ENCODE data around the gene USP9X. TPM values are rescaled to one million over a fixed set of nuclear protein-coding genes. Genes with fewer than 3 reads are reported as not detected.

The USP9X gene
- total and polyA plus RNA-seq, 2 of the 8 experiments (the other 6 are each of a cell fraction or from before 2014, with no cell fraction given), result 79.2 to 300 TPM

DNA sequence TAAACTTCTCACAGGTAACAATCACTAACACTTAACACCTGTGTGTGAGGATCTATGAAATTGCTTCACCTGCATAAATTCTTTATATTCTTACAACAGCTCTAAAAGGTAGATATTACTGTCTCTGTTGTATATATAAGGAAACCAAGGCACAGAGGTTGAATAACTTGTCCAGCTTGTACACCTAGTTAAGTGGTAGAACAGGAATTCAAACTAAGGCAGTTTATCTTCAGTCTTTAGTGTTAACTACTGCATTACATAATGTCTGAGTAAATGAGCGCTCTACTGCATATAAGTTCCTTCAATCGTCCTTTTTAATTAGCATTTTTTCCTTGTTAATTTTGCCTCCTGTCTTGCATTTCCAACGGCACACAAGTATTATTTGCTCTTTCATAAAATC, 15.0 kb downstream of the USP9X start (continued):
- TF ChIP-seq, protein P1, sequence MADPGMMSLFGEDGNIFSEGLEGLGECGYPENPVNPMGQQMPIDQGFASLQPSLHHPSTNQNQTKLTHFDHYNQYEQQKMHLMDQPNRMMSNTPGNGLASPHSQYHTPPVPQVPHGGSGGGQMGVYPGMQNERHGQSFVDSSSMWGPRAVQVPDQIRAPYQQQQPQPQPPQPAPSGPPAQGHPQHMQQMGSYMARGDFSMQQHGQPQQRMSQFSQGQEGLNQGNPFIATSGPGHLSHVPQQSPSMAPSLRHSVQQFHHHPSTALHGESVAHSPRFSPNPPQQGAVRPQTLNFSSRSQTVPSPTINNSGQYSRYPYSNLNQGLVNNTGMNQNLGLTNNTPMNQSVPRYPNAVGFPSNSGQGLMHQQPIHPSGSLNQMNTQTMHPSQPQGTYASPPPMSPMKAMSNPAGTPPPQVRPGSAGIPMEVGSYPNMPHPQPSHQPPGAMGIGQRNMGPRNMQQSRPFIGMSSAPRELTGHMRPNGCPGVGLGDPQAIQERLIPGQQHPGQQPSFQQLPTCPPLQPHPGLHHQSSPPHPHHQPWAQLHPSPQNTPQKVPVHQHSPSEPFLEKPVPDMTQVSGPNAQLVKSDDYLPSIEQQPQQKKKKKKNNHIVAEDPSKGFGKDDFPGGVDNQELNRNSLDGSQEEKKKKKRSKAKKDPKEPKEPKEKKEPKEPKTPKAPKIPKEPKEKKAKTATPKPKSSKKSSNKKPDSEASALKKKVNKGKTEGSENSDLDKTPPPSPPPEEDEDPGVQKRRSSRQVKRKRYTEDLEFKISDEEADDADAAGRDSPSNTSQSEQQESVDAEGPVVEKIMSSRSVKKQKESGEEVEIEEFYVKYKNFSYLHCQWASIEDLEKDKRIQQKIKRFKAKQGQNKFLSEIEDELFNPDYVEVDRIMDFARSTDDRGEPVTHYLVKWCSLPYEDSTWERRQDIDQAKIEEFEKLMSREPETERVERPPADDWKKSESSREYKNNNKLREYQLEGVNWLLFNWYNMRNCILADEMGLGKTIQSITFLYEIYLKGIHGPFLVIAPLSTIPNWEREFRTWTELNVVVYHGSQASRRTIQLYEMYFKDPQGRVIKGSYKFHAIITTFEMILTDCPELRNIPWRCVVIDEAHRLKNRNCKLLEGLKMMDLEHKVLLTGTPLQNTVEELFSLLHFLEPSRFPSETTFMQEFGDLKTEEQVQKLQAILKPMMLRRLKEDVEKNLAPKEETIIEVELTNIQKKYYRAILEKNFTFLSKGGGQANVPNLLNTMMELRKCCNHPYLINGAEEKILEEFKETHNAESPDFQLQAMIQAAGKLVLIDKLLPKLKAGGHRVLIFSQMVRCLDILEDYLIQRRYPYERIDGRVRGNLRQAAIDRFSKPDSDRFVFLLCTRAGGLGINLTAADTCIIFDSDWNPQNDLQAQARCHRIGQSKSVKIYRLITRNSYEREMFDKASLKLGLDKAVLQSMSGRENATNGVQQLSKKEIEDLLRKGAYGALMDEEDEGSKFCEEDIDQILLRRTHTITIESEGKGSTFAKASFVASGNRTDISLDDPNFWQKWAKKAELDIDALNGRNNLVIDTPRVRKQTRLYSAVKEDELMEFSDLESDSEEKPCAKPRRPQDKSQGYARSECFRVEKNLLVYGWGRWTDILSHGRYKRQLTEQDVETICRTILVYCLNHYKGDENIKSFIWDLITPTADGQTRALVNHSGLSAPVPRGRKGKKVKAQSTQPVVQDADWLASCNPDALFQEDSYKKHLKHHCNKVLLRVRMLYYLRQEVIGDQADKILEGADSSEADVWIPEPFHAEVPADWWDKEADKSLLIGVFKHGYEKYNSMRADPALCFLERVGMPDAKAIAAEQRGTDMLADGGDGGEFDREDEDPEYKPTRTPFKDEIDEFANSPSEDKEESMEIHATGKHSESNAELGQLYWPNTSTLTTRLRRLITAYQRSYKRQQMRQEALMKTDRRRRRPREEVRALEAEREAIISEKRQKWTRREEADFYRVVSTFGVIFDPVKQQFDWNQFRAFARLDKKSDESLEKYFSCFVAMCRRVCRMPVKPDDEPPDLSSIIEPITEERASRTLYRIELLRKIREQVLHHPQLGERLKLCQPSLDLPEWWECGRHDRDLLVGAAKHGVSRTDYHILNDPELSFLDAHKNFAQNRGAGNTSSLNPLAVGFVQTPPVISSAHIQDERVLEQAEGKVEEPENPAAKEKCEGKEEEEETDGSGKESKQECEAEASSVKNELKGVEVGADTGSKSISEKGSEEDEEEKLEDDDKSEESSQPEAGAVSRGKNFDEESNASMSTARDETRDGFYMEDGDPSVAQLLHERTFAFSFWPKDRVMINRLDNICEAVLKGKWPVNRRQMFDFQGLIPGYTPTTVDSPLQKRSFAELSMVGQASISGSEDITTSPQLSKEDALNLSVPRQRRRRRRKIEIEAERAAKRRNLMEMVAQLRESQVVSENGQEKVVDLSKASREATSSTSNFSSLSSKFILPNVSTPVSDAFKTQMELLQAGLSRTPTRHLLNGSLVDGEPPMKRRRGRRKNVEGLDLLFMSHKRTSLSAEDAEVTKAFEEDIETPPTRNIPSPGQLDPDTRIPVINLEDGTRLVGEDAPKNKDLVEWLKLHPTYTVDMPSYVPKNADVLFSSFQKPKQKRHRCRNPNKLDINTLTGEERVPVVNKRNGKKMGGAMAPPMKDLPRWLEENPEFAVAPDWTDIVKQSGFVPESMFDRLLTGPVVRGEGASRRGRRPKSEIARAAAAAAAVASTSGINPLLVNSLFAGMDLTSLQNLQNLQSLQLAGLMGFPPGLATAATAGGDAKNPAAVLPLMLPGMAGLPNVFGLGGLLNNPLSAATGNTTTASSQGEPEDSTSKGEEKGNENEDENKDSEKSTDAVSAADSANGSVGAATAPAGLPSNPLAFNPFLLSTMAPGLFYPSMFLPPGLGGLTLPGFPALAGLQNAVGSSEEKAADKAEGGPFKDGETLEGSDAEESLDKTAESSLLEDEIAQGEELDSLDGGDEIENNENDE (IDR thresholded peaks at IDR 0.05; ENCODE audit: insufficient replicate concordance, low read length), result no peak
- TF ChIP-seq EZH2 (IDR thresholded peaks at IDR 0.05; ENCODE audit: low read depth, low read length, severe bottlenecking) (no peak), CEBPB (IDR thresholded peaks at IDR 0.05; ENCODE audit: low read depth, low read length) (no peak), TAF1 (IDR thresholded peaks at IDR 0.05; ENCODE audit: low read depth, low read length) (no peak), POLR2AphosphoS5 (IDR thresholded peaks at IDR 0.05; ENCODE audit: low read depth, low read length) (no peak), SAP30 (IDR thresholded peaks at IDR 0.05; ENCODE audit: insufficient read depth, insufficient replicate concordance, low read length) (no peak), SP2 (IDR thresholded peaks at IDR 0.05; ENCODE audit: low read length) (no peak), BRCA1 (IDR thresholded peaks at IDR 0.05; ENCODE audit: low read depth, low read length) (no peak), EGR1 (IDR thresholded peaks at IDR 0.05; ENCODE audit: borderline replicate concordance, low read depth, low read length) (no peak)
- TF ChIP-seq, protein P2, sequence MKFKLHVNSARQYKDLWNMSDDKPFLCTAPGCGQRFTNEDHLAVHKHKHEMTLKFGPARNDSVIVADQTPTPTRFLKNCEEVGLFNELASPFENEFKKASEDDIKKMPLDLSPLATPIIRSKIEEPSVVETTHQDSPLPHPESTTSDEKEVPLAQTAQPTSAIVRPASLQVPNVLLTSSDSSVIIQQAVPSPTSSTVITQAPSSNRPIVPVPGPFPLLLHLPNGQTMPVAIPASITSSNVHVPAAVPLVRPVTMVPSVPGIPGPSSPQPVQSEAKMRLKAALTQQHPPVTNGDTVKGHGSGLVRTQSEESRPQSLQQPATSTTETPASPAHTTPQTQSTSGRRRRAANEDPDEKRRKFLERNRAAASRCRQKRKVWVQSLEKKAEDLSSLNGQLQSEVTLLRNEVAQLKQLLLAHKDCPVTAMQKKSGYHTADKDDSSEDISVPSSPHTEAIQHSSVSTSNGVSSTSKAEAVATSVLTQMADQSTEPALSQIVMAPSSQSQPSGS (IDR thresholded peaks at IDR 0.05; ENCODE audit: low read length), result no peak

Data from H1 (cell line).